ENCODE results near the gene PPARA.

The PPARA gene

DNA sequence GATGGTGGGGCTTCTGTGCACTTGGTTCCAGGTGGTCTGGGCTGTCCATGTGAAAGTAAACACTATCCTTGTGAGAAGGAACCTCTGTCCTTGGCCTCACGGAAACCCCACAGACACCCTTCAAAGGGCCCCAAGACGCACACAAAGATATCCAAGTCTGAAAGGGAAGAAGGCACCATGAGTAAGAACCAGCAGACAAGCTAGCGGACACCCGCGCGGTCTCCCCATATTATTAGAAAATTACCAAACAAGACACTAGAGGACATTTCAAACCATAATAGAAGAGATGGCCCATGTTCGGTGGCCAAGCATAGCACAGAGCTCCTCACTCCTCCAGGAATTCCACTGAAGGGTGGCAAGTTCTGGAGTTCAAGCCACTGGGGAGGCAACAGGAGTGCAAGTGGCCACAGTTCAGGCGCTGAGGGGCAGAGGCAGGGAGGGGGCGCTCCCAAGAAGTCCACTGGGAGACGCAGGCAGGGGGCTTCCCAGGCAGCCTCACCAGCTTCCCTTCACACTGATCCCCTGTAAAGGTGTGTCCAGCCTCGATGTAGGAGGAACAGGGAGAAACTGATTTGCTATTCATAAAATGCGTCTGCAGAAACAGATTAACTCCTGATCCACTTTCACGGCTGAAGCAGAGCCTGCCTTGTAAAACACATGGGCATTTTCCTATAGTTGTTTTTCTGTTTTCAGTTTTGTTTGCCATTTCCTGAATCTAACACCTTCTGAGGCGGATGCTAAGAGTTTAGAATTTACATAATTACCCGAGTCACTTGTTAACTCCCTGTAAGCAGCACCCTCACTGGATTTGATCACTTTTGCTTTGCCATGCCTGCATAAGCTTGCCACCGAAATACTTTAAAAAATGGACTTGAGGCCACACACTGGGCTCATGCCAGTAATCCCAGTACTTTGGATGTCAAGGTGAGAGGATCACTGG is 9.1 kb upstream of the PPARA start:
- Histone ChIP-seq H3K4me1 (ENCODE audit: control extremely low read depth in 1 of 4, control insufficient read depth in 4 of 4, insufficient read depth in 4 of 4, low read length in 3 of 4) (no peaks in the 10 kb centered on the region), H3K27me3 (replicated peaks in 2 of 5; ENCODE audit: control insufficient read depth in 4 of 5, insufficient read depth in 5 of 5, low read length in 4 of 5) (peaks cover 0 to 3% (median 0%) of the 10 kb centered on the region in 5 experiments), H3K4me3 (ENCODE audit: control insufficient read depth in 1 of 7, extremely low read depth in 1 of 7, insufficient read depth in 4 of 7, low read depth in 2 of 7, low read length in 6 of 7) (no peak overlapping the region), H3K9me3 (ENCODE audit: control extremely low read depth in 1 of 5, control insufficient read depth in 4 of 5, insufficient read depth in 2 of 5, low read depth in 1 of 5, low read length in 4 of 5) (no peaks in the 10 kb centered on the region), H3K36me3 (ENCODE audit: control insufficient read depth in 4 of 4, insufficient read depth in 4 of 4, low read length in 3 of 4) (no peaks in the 10 kb centered on the region), H3K27ac (ENCODE audit: insufficient read depth in 1 of 2, low read depth in 1 of 2, low read length in 2 of 2, poor library complexity in 1 of 2, severe bottlenecking in 2 of 2) (no peak overlapping the region)
- no peak for DNase-seq
- 88% methylated on average over 6 of the region's 16 CpGs for WGBS (ENCODE audit: insufficient coverage)
- POLR2A ChIA-PET = no interaction called here
- CTCF ChIA-PET = interaction anchor here (1.7 kb wide), 1 partner anchor 145 kb away, joined by 4 read pairs; no protein-coding TSS in a partner anchor

DNA sequence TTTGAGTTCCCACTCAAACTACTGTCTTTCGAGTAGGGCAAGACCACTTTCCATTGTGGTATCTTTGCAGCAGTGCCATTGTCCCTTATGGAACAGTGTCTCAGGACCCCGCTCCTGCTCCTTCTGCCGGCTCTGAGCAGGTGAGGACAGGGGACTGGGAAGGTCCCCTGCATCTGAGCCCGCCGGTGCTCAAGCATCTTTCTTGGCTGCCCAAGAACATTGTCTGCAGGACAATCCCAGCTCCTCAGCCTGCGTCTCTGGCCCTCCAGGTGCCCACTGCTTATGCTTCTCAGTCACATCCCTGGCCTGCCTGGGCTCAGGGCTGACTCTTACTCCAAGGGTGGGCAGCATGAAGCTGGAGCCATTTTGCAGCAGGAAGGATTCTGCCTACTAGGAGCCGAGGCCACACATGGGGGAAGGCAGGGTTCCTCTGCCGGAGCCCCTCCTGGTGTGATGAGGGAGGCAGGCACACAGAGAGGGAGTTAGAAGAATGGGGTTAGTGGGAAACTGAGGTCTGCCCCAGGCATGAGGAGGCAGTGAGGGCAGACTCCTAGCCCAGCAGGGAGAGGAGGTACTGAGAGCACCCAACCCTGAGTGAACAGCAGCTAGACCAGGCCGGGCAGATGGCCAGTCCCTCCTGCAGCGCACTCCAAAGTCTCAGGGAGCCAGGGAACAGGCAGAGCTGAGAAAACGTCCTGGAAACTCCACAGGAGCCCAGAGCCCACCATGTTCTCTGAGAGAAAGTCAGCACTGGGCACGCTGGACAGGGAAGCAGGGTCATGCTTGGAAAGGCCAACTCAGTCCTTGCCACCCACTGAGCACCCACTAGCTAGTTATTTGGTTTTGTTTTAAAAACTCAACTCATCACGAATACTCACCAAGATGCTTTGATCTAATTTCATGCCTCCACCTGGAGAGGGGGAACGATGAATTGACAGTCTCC is 7.5 kb upstream of the PPARA start:
- 92% methylated on average over 14 of the region's 14 CpGs for WGBS (ENCODE audit: insufficient coverage)

DNA sequence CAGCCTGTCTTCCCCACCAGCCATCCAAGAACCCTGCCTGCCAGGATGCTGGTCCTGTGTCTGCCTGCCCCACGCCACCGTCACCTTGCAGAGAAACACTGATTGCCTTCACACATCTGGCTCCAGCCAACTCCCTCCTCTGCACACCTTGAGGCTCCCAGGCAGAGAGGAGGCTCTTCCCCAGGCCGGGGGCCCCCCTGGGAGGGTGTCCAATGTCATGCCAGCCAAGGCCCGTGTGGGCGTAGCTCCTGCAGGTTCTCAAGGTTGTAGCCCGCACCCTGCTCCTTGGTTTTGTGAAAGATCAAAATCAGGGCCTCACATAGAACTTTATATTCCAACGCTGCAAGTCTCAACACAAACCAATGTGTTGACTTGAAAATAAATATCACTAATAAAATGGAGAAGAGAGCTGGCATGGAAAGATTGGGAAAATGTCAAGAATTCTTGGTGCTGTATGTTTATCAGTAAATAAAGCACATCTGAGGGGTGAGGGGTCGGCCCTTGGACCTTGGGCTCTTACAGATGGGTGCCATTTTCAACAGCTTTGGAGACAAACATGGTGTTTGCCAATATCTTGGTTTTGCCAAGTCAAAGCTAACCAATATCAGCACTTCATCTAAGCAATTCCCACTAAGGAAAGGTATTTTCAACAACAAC is 6.7 kb upstream of the PPARA start:
- no peak overlapping the region for H3K4me3 ChIP-seq (ENCODE audit: control insufficient read depth in 1 of 7, extremely low read depth in 1 of 7, insufficient read depth in 4 of 7, low read depth in 2 of 7, low read length in 6 of 7)
- no peaks in the 10 kb centered on the region for H3K36me3 ChIP-seq (ENCODE audit: control insufficient read depth in 4 of 4, insufficient read depth in 4 of 4, low read length in 3 of 4)
- POLR2A ChIA-PET = interaction anchor here (1.0 kb wide), 1 partner anchor 142 kb away, joined by 3 read pairs; no protein-coding TSS in a partner anchor
- H3K27me3 ChIP-seq (replicated peaks in 2 of 5; ENCODE audit: control insufficient read depth in 4 of 5, insufficient read depth in 5 of 5, low read length in 4 of 5) = peaks cover 0 to 9% (median 4%) of the 10 kb centered on the region in 5 experiments
- no peaks in the 10 kb centered on the region for H3K9me3 ChIP-seq (ENCODE audit: control extremely low read depth in 1 of 5, control insufficient read depth in 4 of 5, insufficient read depth in 2 of 5, low read depth in 1 of 5, low read length in 4 of 5)
- WGBS (ENCODE audit: insufficient coverage) = 98% methylated on average over 4 of the region's 8 CpGs
- H3K4me1 ChIP-seq (ENCODE audit: control extremely low read depth in 1 of 4, control insufficient read depth in 4 of 4, insufficient read depth in 4 of 4, low read length in 3 of 4) = no peaks in the 10 kb centered on the region
- no peak overlapping the region for H3K27ac ChIP-seq (ENCODE audit: insufficient read depth in 1 of 2, low read depth in 1 of 2, low read length in 2 of 2, poor library complexity in 1 of 2, severe bottlenecking in 2 of 2)
- DNase-seq = no peak
- CTCF ChIA-PET = interaction anchor here (0.6 to 1.1 kb wide), 3 partner anchors 19 to 306 kb away, joined by 3 read pairs; no protein-coding TSS in a partner anchor

More for the DNA sequence above, 7.5 kb upstream of the PPARA start:
- no peaks in the 10 kb centered on the region for H3K9me3 ChIP-seq (ENCODE audit: control extremely low read depth in 1 of 5, control insufficient read depth in 4 of 5, insufficient read depth in 2 of 5, low read depth in 1 of 5, low read length in 4 of 5)
- no peak overlapping the region for H3K4me3 ChIP-seq (ENCODE audit: control insufficient read depth in 1 of 7, extremely low read depth in 1 of 7, insufficient read depth in 4 of 7, low read depth in 2 of 7, low read length in 6 of 7)
- no peak for DNase-seq
- no peaks in the 10 kb centered on the region for H3K36me3 ChIP-seq (ENCODE audit: control insufficient read depth in 4 of 4, insufficient read depth in 4 of 4, low read length in 3 of 4)
- POLR2A ChIA-PET = interaction anchor here (0.6 to 1.0 kb wide), 2 partner anchors 72 to 143 kb away, joined by 3 read pairs; no protein-coding TSS in a partner anchor
- no peaks in the 10 kb centered on the region for H3K4me1 ChIP-seq (ENCODE audit: control extremely low read depth in 1 of 4, control insufficient read depth in 4 of 4, insufficient read depth in 4 of 4, low read length in 3 of 4)
- H3K27me3 ChIP-seq (replicated peaks in 2 of 5; ENCODE audit: control insufficient read depth in 4 of 5, insufficient read depth in 5 of 5, low read length in 4 of 5) = peaks cover 0 to 6% (median 3%) of the 10 kb centered on the region in 5 experiments
- H3K27ac ChIP-seq (ENCODE audit: insufficient read depth in 1 of 2, low read depth in 1 of 2, low read length in 2 of 2, poor library complexity in 1 of 2, severe bottlenecking in 2 of 2) = no peak overlapping the region
- CTCF ChIA-PET = interaction anchor here (1.7 kb wide), 1 partner anchor 147 kb away, joined by 4 read pairs; no protein-coding TSS in a partner anchor

DNA sequence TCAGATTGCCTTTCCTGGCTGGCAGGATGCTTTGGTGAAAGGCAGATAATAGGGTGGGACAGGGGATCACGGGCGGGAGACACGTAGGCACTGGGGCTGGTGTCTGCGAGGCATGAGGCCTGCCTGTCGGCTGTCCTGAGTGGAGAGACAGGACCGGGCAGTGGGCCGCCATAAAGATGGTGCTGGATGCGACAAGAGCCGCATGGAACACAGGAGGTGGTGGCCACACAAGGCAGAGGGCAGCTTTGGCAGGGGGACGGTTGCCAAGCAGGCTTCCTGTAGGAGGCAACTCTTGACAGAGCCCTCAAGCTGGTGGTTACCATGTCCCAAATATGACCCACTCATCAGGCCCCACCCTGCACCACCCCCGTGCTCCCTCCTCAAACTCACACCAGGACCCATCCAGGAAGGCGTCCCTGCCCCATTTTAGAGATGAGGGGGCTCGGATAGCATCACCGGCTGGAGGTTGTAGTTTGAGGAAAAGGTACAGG is 4.9 kb upstream of the PPARA start:
- H3K4me1 ChIP-seq (ENCODE audit: control extremely low read depth in 1 of 4, control insufficient read depth in 4 of 4, insufficient read depth in 4 of 4, low read length in 3 of 4) = peaks cover 0 to 14% (median 11%) of the 10 kb centered on the region in 4 experiments
- 94% methylated on average over 10 of the region's 14 CpGs for WGBS (ENCODE audit: insufficient coverage)
- POLR2A ChIA-PET = no interaction called here
- no peaks in the 10 kb centered on the region for H3K9me3 ChIP-seq (ENCODE audit: control extremely low read depth in 1 of 5, control insufficient read depth in 4 of 5, insufficient read depth in 2 of 5, low read depth in 1 of 5, low read length in 4 of 5)
- H3K27ac ChIP-seq (ENCODE audit: insufficient read depth in 1 of 2, low read depth in 1 of 2, low read length in 2 of 2, poor library complexity in 1 of 2, severe bottlenecking in 2 of 2) = no peak overlapping the region
- CTCF ChIA-PET = interaction anchor here (1.0 to 1.1 kb wide), 2 partner anchors 172 to 577 kb away, joined by 3 to 4 read pairs; no protein-coding TSS in a partner anchor
- no peak overlapping the region for H3K4me3 ChIP-seq (ENCODE audit: control insufficient read depth in 1 of 7, extremely low read depth in 1 of 7, insufficient read depth in 4 of 7, low read depth in 2 of 7, low read length in 6 of 7)
- peaks cover 0 to 12% (median 6%) of the 10 kb centered on the region in 5 experiments for H3K27me3 ChIP-seq (replicated peaks in 2 of 5; ENCODE audit: control insufficient read depth in 4 of 5, insufficient read depth in 5 of 5, low read length in 4 of 5)
- no peak for DNase-seq
- no peaks in the 10 kb centered on the region for H3K36me3 ChIP-seq (ENCODE audit: control insufficient read depth in 4 of 4, insufficient read depth in 4 of 4, low read length in 3 of 4)

DNA sequence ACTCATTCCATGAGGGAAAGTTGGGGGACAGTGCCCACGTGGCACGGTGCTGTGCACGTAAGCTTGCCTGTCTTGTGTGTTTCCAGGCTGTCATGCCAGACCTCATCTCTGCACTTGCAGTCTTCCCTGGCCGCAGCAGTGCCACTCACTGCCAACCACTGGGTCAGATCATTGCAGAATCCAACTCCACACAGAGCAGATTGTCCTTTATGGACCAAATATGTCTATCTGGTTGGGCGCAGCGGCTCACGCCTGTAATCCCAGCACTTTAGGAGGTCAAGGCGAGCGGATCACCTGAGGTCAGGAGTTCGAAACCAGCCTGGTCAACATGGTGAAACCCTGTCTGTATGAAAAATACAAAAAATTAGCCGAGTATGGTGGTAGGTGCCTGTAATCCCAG is 4.4 kb upstream of the PPARA start:
- POLR2A ChIA-PET = no interaction called here
- 94% methylated on average over 10 of the region's 11 CpGs for WGBS (ENCODE audit: insufficient coverage)
- CTCF ChIA-PET = interaction anchor here (0.6 kb wide), 1 partner anchor 282 kb away, joined by 3 read pairs; no protein-coding TSS in a partner anchor

DNA sequence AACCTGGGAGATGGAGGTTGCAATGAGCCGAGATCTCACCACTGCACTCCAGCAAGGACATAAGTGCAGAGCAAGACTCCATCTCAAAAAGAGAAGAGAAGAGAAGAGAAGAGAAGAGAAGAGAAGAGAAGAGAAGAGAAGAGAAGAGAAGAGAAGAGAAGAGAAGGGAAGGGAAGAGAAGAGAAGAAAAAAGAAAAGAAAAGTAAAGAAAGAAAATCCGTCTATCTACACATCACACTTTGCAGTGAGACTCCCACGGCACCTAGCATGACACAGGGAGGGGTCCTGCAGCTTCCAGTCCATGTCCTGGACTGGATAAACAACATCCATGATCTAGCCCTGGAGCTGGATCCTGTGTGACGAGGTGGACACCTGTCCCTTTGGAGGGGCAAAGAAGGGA is 4.0 kb upstream of the PPARA start:
- CTCF ChIA-PET = interaction anchor here (0.6 to 1.3 kb wide), 3 partner anchors 11 to 282 kb away, joined by 3 read pairs; no protein-coding TSS in a partner anchor
- peaks cover 0 to 21% (median 15%) of the 10 kb centered on the region in 4 experiments for H3K4me1 ChIP-seq (ENCODE audit: control extremely low read depth in 1 of 4, control insufficient read depth in 4 of 4, insufficient read depth in 4 of 4, low read length in 3 of 4)
- H3K4me3 ChIP-seq (ENCODE audit: control insufficient read depth in 1 of 7, extremely low read depth in 1 of 7, insufficient read depth in 4 of 7, low read depth in 2 of 7, low read length in 6 of 7) = no peak overlapping the region
- H3K36me3 ChIP-seq (ENCODE audit: control insufficient read depth in 4 of 4, insufficient read depth in 4 of 4, low read length in 3 of 4) = no peaks in the 10 kb centered on the region
- H3K27me3 ChIP-seq (replicated peaks in 2 of 5; ENCODE audit: control insufficient read depth in 4 of 5, insufficient read depth in 5 of 5, low read length in 4 of 5) = peaks cover 0 to 12% (median 6%) of the 10 kb centered on the region in 5 experiments
- WGBS (ENCODE audit: insufficient coverage) = 100% methylated on average over 2 of the region's 4 CpGs
- DNase-seq = no peak
- no peaks in the 10 kb centered on the region for H3K9me3 ChIP-seq (ENCODE audit: control extremely low read depth in 1 of 5, control insufficient read depth in 4 of 5, insufficient read depth in 2 of 5, low read depth in 1 of 5, low read length in 4 of 5)
- POLR2A ChIA-PET = no interaction called here
- H3K27ac ChIP-seq (ENCODE audit: insufficient read depth in 1 of 2, low read depth in 1 of 2, low read length in 2 of 2, poor library complexity in 1 of 2, severe bottlenecking in 2 of 2) = no peak overlapping the region

More for the DNA sequence above, 4.4 kb upstream of the PPARA start:
- Histone ChIP-seq H3K27me3 (replicated peaks in 2 of 5; ENCODE audit: control insufficient read depth in 4 of 5, insufficient read depth in 5 of 5, low read length in 4 of 5) (peaks cover 0 to 12% (median 6%) of the 10 kb centered on the region in 5 experiments), H3K4me1 (ENCODE audit: control extremely low read depth in 1 of 4, control insufficient read depth in 4 of 4, insufficient read depth in 4 of 4, low read length in 3 of 4) (peaks cover 0 to 16% (median 11%) of the 10 kb centered on the region in 4 experiments), H3K4me3 (ENCODE audit: control insufficient read depth in 1 of 7, extremely low read depth in 1 of 7, insufficient read depth in 4 of 7, low read depth in 2 of 7, low read length in 6 of 7) (no peak overlapping the region), H3K27ac (ENCODE audit: insufficient read depth in 1 of 2, low read depth in 1 of 2, low read length in 2 of 2, poor library complexity in 1 of 2, severe bottlenecking in 2 of 2) (no peak overlapping the region), H3K9me3 (ENCODE audit: control extremely low read depth in 1 of 5, control insufficient read depth in 4 of 5, insufficient read depth in 2 of 5, low read depth in 1 of 5, low read length in 4 of 5) (no peaks in the 10 kb centered on the region), H3K36me3 (ENCODE audit: control insufficient read depth in 4 of 4, insufficient read depth in 4 of 4, low read length in 3 of 4) (no peaks in the 10 kb centered on the region)
- DNase-seq = no peak

Measured in common myeloid progenitor, CD34-positive (primary cell).